Measurements from ENCODE around the gene TSNAXIP1.

GRCh38 chr16:67766291-67766690 is 40.4 kb upstream of the TSNAXIP1 start:
- TF ChIP-seq EZH2 (IDR thresholded peaks at IDR 0.05) (no peak), EZH2phosphoT487 (IDR thresholded peaks at IDR 0.05; ENCODE audit: borderline replicate concordance) (no peak), POLR2A (IDR thresholded peaks at IDR 0.05; ENCODE audit: borderline replicate concordance, extremely low read depth, insufficient read depth, insufficient read length) (no peak), CEBPB (IDR thresholded peaks at IDR 0.05; ENCODE audit: low read depth) (no peak), FOSL1 (IDR thresholded peaks at IDR 0.05; ENCODE audit: low read depth) (no peak), CTCF (IDR thresholded peaks at IDR 0.05 in 2 of 3, conservative IDR thresholded peaks at IDR 0.05 in 1 of 3; ENCODE audit: borderline replicate concordance in 1 of 3, insufficient read depth in 1 of 3, low read depth in 2 of 3, low read length in 2 of 3) (no peak), TCF7L2 (IDR thresholded peaks at IDR 0.05; ENCODE audit: borderline replicate concordance, extremely low read depth, insufficient read depth, insufficient read length) (no peak), RAD21 (IDR thresholded peaks at IDR 0.05; ENCODE audit: low read depth) (no peak), ZBTB33 (IDR thresholded peaks at IDR 0.05; ENCODE audit: extremely low read depth, insufficient replicate concordance, low read length) (no peak), SIN3A (IDR thresholded peaks at IDR 0.05; ENCODE audit: low read depth) (no peak)
